ENCODE data around the gene COL8A1. TPM values are rescaled to one million over a fixed set of nuclear protein-coding genes. Genes with fewer than 3 reads are reported as not detected.

The COL8A1 gene
- total RNA-seq, 2 experiments from 2014 or later: not detected

- Histone ChIP-seq H3K27me3 (ENCODE audit: control insufficient read depth in 1 of 2, insufficient read depth in 2 of 2, low read length in 2 of 2) (peaks cover 25 to 61% of the 10 kb centered on the region in 2 experiments), H3K27ac (ENCODE audit: low read depth in 1 of 2, low read length in 2 of 2) (no peak overlapping the region), H3K4me3 (ENCODE audit: low read length) (no peak overlapping the region), H3K9me3 (ENCODE audit: control insufficient read depth in 1 of 2, insufficient read depth in 1 of 2, low read length in 2 of 2) (peaks cover 0 to 8% of the 10 kb centered on the region in 2 experiments), H3K4me1 (ENCODE audit: insufficient read depth, low read length) (peaks cover 4% of the 10 kb centered on the region), H3K36me3 (ENCODE audit: insufficient read depth, low read length) (no peaks in the 10 kb centered on the region)
- Mint-ChIP-seq H3K4me1 (ENCODE audit: low read depth) (peaks cover 15% of the 10 kb centered on the region), H3K27me3 (peaks cover 80% of the 10 kb centered on the region), H3K4me3 (no peak overlapping the region), H3K27ac (no peak overlapping the region), H3K9me3 (no peaks in the 10 kb centered on the region), H3K36me3 (ENCODE audit: low read depth) (no peaks in the 10 kb centered on the region)
- TF ChIP-seq CTCF (IDR thresholded peaks at IDR 0.05): no peak
- POLR2A ChIA-PET: no interaction called here
- DNase-seq: no peak
- intact Hi-C loops (cut with DNase I, micrococcal nuclease): no loop called here
- CTCF ChIA-PET: no interaction called here
- no peak for ATAC-seq (ENCODE audit: poor library complexity)
These were observed 3.5 kb upstream of the COL8A1 start for GRCh38 chr3:99634881-99635280.

GRCh38 chr3:99635348-99635747 lies 3.0 kb upstream of the COL8A1 start:
- H3K4me1 Mint-ChIP-seq (ENCODE audit: low read depth): peaks cover 15% of the 10 kb centered on the region
- no peak overlapping the region for H3K27ac Mint-ChIP-seq
- no peak overlapping the region for H3K4me3 ChIP-seq (ENCODE audit: low read length)
- H3K27me3 Mint-ChIP-seq: peaks cover 85% of the 10 kb centered on the region
- no peaks in the 10 kb centered on the region for H3K9me3 Mint-ChIP-seq
- TF ChIP-seq CTCF (IDR thresholded peaks at IDR 0.05): no peak
- DNase-seq (no peak), ATAC-seq (ENCODE audit: poor library complexity) (no peak)
- intact Hi-C loops (cut with DNase I, micrococcal nuclease): no loop called here
- H3K9me3 ChIP-seq (ENCODE audit: control insufficient read depth in 1 of 2, insufficient read depth in 1 of 2, low read length in 2 of 2): peaks cover 0 to 8% of the 10 kb centered on the region in 2 experiments
- ChIA-PET CTCF (no interaction called here), POLR2A (no interaction called here)
- peaks cover 25 to 63% of the 10 kb centered on the region in 2 experiments for H3K27me3 ChIP-seq (ENCODE audit: control insufficient read depth in 1 of 2, insufficient read depth in 2 of 2, low read length in 2 of 2)
- H3K27ac ChIP-seq (ENCODE audit: low read depth in 1 of 2, low read length in 2 of 2): no peak overlapping the region
- no peaks in the 10 kb centered on the region for H3K36me3 Mint-ChIP-seq (ENCODE audit: low read depth)
- peaks cover 4% of the 10 kb centered on the region for H3K4me1 ChIP-seq (ENCODE audit: insufficient read depth, low read length)
- no peaks in the 10 kb centered on the region for H3K36me3 ChIP-seq (ENCODE audit: insufficient read depth, low read length)
- H3K4me3 Mint-ChIP-seq: no peak overlapping the region

- ChIA-PET POLR2A (interaction anchor here (0.7 kb wide), 1 partner anchor 674 kb away, joined by 3 read pairs; no protein-coding TSS in a partner anchor), CTCF (no interaction called here)
- Mint-ChIP-seq H3K27me3 (peaks cover 91% of the 10 kb centered on the region), H3K27ac (no peak overlapping the region), H3K36me3 (ENCODE audit: low read depth) (no peaks in the 10 kb centered on the region), H3K4me3 (no peak overlapping the region), H3K9me3 (no peaks in the 10 kb centered on the region), H3K4me1 (ENCODE audit: low read depth) (peaks cover 15% of the 10 kb centered on the region)
- Histone ChIP-seq H3K4me1 (ENCODE audit: insufficient read depth, low read length) (peaks cover 4% of the 10 kb centered on the region), H3K9me3 (ENCODE audit: control insufficient read depth in 1 of 2, insufficient read depth in 1 of 2, low read length in 2 of 2) (peaks cover 0 to 8% of the 10 kb centered on the region in 2 experiments), H3K36me3 (ENCODE audit: insufficient read depth, low read length) (no peaks in the 10 kb centered on the region), H3K4me3 (ENCODE audit: low read length) (no peak overlapping the region), H3K27ac (ENCODE audit: low read depth in 1 of 2, low read length in 2 of 2) (no peak overlapping the region), H3K27me3 (ENCODE audit: control insufficient read depth in 1 of 2, insufficient read depth in 2 of 2, low read length in 2 of 2) (peaks cover 25 to 70% of the 10 kb centered on the region in 2 experiments)
- ATAC-seq (ENCODE audit: poor library complexity) (no peak), DNase-seq (no peak)
- no peak for TF ChIP-seq CTCF (IDR thresholded peaks at IDR 0.05)
- intact Hi-C loops (cut with DNase I, micrococcal nuclease): no loop called here
These were observed 1.4 kb upstream of the COL8A1 start for GRCh38 chr3:99637016-99637367.

Data from CD4-positive, alpha-beta T cell (primary cell).